HG02610 (cell line): ENCODE data around the gene DCUN1D2.

ENCODE experiments used
- ATAC-seq: cut with Tn5 transposase; IDR thresholded peaks from one replicate; pipeline ENCODE4 v1.9.1; 2021; ENCODE audit warnings: mild to moderate bottlenecking, moderate library complexity; ENCODE audit not compliant: unreplicated experiment

DCUN1D2 gene

DNA sequence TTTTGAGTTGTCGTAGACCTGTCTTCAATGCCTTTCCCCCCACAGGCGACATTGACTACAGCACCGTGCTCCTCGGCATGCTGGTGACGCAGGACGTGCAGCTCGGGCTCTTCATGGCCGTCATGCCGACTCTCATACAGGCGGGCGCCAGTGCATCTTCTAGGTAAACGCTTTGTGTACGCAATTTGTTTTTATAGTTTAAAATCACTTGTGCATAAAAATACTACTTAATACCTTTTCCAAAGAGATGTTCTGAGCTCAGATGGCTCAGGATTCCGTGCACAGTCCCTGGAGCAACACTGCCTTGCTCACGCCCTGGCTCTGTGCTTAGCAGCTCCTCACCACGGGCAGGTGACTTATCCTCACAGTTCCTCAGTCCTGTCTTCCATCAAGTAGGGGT, 30.1 kb upstream of the DCUN1D2 start:
- no peak for ATAC-seq

DNA sequence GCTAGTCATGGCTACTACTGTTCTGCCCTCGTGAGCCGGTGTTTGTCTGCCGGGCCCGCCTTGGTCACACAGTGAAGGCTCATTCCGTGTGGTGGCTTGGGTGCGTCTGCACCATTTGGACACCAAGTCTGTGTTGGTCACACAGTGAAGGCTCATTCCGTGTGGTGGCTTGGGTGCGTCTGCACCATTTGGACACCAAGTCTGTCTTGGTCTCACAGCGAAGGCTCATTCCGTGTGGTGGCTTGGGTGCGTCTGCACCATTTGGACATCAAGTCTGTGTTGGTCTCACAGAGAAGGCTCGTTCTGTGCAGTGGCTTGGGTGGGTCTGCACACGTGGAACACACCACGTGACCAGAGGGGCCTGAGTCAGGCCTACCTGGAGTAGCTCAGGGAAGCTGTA, 29.0 kb upstream of the DCUN1D2 start:
- ATAC-seq = no peak

DNA sequence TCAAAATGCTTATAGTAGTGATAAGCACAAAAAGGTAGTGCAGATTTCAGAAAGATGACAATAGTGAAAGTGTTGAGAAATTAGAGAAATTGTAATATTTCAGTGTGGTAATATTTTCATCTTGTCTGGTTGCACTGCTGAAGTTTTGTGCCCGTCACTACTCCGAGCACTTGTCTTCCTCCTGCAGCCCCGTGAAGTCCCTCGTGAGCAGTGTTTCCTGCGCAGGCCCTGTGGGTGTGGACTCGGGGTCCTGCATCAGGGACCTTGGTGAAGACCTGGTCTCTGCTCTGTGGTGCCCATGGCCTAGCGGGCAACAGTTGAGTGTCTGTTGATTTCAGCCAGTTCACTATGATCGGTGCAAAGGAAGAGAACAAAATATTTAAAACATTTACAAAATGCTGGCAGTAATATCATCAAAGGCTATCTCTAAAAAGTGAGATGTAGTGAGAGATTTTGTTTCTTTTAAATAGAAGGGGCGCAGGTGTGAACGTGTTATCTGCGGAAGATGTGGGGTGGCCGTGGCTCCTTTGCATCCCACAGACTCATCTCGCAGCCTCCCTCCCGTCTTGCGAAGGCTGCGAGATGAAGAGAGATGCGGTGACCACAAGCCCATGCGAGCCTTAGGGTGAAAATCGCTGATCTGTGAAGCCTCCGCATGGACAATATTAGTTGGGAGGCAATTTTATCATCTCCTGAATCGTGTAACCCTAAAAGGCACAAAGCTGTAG, 27.7 kb upstream of the DCUN1D2 start:
- no peak for ATAC-seq

DNA sequence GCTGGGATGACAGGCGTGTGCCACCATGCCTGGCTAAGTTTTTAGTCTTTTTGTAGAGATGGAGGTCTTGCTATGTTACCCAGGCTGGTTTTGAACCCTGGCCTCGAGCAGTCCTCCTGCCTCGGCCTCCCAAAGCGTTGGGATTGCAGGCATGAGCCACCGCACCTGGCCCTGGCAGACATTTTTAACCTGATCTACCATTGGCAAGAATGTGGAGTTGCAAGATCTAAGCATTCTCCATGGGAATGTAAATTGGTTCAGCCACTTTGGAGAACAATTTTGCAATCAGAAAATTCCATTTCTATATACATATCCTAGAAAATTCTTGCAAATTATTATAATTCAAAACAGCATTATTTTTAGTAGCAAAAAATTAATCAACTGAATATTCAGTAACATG, 24.3 kb upstream of the DCUN1D2 start:
- no peak for ATAC-seq

DNA sequence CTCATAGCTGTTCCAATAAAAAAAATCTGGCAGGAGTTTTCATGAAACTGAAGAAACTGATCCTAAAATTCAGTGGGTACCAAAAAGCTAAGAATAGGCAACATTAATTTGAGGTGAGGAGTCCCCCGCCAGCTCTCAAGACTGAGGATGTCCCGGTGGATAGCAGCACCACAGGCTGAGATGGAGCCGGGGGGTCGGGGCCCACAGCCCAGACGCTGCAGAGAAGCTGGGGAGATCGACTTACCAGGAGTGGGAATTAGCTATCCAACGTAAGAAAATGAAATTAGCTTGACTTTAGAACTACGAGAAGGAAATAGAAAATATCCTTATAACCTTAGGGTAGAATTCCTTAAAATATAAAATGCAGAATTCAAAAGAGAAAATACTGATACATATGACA, 23.2 kb upstream of the DCUN1D2 start:
- no peak for ATAC-seq

DNA sequence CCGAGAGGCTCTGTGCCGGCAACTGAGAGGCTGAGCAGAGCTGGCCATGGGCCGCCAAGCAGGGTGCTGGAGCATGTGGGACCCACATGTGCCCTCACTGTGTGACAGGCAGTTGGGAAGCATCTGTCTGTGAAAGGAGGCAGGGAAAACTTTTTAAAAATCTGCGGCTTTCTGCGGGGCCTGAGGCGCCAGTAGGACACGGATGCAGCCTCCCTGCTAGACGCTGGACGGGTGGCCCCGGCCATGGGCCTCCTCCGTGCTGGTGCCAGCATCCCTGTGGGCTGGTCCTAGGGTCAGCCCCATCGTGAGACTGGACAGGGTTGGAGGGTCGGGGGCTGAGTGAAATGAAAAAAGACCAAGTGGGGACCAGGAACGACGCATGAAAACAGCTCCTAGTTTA, 20.9 kb upstream of the DCUN1D2 start:
- no peak for ATAC-seq

DNA sequence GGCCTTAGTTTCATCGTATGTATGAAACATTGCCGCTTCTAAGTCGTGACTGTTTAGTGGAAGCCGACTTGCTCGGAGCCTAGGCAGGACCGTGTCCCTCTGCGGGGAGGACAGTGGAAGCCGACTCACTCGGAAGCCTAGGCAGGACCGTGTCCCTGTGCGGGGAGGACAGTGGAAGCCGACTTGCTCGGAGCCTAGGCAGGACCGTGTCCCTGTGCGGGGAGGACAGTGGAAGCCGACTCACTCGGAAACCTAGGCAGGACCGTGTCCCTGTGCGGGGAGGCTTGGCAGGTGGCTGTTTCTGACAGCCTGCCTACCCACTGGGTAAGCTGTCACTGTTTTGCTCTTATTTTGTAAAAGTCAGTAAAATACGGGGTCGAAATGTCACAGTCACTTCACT, 20.4 kb upstream of the DCUN1D2 start:
- ATAC-seq = no peak

DNA sequence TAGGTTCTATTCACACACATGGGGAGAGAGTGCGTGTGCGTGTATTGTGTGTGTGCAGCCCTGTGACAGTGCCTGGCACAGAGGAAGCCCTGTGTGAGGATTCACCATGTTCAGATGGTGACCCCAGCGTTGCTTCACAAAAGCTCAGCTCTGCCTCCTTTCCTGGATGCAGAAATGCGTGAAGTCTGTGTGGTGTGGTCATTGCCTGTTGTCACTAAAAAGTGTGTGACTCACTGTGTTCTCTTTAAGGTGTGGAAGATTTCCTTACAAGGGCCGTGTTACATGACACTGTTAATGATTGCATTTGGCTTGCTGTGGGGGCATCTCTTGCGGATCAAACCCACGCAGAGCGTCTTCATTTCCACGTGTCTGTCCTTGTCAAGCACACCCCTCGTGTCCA, 19.5 kb upstream of the DCUN1D2 start:
- no peak for ATAC-seq

DNA sequence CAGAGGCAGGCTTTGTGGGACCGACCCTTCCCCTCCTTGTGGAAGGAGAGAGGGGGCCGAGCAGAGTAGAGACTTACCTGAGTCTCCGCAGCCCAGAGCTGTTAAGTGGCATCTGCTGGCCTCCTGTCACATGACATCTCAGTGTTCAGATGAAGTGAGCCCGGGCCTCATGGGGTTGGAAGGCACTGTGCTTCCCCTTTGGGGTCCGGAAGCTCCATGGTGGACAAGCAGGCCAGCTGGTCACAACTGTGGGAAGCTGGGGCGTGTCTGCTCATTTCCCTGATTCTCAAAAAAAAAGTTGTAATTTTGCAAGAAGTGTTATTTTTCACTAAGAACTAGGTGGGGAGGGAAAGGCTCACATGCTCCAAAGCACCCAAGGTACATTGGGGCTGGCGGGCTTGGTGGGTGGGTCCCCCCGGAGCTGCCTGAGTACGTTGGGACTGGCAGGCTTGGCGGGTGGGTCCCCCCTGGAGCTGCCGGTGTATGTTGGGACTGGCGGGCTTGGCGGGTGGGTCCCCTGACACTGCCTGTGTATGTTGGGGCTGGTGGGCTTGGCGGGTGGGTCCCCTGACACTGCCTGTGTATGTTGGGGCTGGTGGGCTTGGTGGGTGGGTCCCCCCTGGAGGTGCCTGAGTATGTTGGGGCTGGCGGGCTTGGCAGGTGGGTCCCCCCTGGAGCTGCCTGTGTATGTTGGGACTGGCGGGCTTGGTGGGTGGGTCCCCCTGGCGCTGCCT, 18.2 kb upstream of the DCUN1D2 start:
- ATAC-seq = no peak

DNA sequence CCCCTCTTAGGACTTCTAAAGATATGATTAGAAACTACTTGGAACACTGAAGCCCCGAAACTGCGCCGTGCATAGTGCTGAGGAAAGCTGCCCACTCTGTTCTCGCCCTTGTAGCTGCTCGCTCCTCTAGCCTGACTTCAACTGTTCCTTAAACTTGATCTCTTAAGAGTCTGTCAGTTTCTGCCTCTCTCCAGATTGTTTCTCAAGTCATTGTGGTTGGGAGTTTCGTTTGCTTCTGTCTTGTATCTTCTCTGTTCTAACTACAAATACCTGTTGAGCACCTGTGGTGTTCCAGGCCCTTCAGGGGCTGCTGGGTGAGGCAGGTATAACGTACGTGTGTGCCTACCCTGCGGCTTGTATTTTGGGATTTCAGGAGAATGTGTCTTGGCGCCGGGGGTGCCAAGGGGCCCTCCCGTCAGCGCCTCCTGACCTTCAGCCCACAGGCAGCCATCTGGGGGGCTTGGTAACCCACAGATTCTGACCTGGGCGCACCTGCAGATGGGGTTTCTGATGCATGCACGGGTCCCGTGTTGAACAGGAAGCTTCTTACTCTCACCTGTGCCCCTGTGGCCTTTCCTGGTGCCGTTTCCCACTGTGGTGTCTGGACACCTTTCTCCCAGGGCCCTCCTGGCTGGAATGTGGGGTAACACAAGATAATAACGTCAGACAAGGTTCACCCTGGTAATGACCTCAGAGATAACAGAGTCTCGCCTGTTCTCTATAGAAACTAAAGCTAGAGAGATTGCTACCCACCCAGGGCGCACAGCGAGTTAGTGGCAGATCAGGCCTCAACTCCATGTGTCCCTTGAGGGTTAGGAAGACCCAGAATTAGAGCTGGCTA, 17.2 kb upstream of the DCUN1D2 start:
- no peak for ATAC-seq

DNA sequence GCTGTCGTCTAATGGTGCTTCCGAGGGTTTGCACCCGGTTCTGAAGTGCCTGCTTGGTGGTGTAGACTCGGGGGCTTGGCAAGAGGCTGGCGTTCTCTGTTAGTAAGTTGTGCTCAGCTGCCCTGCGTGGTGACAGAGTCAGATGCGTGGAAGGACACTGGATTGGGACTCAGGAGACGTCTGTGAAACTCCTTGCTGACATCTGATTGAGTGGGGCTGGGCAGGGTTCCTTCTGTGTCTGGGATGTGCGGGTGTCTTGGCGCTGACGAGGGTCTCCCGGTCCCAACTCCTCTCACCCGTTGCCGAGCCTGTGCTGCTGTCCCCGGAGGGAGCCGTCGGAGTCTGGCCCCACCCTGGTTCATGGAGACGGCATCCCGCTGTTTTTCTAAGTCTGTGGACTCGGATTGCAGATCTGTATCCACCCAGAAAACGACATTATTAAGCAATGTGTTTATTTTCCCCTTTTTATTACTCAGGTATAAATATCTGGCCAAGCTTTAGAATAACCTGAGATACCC, 16.4 kb upstream of the DCUN1D2 start:
- ATAC-seq = no peak

DNA sequence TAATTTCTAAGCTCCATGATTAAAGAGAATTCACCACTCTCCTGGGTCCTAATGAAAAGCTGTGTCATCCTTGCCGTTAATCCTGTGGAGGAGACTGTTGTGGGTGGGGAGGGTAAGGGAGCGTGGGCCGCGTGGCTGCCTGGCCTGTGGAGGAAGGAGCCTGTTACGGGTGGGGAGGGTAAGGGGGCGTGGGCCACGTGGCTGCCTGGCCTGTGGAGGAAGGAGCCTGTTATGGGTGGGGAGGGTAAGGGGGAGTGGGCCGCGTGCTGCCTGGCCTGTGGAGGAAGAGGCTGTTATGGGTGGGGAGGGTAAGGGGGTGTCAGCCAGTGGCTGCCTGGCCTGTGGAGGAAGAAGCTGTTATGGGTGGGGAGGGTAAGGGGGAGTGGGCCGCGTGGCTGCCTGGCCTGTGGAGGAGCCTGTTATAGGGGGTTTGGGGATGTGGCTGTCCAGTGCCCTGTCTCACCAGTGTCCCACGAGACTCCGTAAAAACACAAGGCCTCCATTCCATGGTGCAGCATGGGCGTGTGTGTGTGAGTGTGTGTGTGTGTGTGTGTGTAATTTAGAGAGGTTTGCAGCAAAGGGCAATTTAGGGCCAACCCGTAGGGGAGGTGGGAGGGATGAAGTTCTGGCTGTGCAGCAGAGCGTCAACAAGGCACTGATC, 15.6 kb upstream of the DCUN1D2 start:
- ATAC-seq = no peak

DNA sequence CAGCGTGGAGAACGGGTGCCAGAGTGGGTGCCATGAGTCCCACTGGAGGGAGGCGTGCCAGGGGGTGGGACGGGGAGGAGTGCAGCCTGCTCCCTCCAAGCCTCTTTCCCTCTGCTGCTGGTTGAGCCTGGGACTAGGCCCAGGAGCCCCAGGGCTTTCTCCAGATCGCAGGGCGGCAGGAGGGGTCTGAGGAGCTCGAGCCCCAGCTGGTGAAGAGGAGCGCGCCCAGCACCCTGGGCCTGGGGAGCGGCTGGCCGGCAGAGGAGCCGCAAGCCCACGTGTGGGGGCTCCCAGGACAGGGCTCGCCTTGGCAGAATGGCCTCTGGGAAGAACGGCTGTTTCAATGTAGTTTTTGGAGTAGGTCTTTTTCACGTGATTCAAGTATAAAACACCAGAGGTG, 12.2 kb upstream of the DCUN1D2 start:
- ATAC-seq = no peak

DNA sequence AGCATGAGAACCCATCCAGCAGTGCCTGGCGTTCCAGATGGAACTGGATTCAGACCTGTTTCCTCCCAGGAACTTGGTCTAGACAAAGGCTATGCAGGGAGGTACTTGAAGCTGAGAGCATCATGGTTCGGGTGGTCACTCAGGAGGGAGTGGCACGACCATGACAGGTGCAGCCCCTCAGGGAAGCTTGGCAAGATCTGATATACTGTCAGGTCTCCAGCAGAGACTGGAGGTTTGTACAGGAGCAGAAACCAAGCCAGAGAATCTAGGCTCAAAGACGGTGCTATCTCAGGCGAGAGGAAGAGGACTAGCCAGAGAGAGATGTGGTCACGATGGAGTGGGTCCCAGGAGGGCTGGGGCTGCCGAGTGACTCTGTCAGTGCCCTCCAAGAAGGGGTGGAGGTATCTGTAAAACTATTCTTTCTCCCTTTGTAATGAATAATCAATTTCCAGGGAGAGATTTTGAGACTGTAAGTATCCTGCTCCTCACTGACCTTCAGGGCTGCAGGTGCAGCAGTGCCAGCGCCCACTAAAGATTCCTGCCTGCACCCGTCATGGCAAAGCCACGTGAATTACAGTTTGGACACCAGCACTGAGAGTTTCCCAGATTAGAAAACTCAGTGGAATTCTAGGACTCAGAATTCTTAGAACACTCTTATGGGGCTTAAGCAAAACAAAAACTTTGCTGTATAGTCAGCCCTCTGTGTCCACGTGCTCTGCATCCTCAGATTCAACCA, 10.2 kb upstream of the DCUN1D2 start:
- ATAC-seq = no peak

DNA sequence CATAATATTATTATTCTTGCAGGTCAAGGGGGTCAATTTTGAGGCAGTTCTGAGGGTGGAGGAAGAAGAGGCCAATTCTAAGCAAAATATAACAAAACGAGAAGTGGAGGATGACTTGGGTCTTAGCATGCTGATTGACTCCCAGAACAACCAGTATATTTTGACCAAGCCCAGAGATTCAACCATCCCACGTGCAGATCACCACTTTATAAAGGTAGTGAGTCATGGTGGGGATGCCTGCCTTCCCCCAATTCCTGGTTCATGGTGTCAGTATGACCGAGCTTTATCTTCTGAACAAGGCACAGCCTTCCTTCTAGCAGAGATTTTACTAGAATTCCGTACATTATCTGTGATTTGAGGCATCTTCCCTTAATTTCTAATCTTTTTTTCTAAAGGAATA, 9.4 kb upstream of the DCUN1D2 start:
- ATAC-seq = no peak

DNA sequence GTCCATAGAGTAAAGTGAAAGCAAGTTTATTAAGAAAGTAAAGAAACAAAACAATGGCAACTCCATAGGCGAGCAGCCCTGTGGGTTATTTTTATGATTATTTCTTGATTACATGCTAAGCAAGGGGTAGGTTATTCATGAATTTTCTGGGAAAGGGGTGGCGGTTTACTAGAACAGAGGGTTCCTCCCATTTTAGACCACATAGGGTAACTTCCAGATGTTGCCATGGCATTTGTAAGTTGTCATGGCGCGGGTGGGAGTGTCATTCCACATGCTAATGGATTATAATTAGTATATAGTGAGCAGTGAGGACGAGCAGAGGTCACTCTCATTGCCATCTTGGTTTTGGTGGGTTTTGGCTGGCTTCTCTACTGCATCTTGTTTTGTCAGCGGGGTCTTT, 8.4 kb upstream of the DCUN1D2 start:
- ATAC-seq = no peak

DNA sequence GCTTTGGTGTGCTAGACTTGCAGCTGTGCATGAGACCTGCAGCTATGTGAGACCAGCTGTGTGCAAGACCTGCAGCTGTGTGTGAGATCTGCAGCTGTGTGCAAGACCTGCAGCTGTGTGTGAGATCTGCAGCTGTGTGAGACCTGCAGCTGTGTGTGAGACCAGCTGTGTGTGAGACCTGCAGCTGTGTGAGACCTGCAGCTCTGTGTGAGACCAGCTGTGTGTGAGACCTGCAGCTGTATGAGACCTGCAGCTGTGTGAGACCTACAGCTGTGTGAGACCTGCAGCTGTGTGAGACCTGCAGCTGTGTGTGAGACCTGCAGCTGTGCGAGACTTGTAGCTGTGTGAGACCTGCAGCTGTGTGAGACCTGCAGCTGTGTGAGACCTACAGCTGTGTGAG, 6.7 kb upstream of the DCUN1D2 start:
- no peak for ATAC-seq

DNA sequence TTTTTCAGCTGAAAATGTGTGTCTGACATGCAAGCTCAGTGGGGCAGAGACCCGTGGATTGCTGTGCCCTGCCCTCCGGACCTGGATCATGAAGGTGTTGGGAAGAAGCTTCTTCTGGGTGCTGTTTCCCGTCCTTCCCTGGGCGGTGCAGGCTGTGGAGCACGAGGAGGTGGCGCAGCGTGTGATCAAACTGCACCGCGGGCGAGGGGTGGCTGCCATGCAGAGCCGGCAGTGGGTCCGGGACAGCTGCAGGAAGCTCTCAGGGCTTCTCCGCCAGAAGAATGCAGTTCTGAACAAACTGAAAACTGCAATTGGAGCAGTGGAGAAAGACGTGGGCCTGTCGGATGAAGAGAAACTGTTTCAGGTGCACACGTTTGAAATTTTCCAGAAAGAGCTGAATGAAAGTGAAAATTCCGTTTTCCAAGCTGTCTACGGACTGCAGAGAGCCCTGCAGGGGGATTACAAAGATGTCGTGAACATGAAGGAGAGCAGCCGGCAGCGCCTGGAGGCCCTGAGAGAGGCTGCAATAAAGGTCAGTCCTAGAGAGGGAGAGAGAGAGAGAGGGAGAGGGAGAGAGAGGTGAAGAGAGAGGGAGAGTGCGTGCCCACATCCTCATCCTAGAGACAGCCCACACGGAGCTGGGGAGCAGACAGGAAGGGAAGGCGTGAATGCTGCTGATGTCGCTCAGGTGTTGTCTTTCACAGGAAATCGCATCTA, 5.1 kb upstream of the DCUN1D2 start:
- no peak for ATAC-seq

DNA sequence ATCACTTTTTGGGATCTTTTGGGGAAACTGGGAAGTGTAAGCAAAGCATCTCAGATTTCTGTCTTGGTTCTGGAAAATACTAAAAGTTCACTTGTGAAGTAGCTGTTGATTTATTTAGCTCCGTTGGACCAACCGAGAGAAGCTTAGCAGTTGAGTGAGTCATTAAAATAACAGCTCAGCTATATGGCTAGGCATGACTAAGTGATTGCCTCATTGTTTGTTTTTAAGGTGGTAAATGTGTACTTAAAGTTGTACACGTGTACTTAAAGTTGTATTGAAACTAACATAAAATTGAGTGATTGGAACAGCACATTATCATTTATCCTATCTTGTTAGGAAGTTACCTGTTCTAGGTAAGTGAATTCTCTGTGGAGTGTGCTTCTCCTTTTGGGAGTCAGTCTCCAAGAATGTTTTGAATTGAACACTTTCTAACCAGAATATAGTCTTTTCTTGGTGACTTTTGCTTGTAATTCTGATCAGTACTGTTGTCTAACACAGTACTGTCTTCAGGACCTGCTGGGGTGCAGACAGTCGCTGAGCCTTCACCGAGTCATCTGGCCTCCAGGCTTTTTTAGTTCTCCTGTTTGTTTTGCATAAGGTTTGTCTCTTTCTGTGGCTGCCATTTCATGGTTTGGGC, 2.9 kb upstream of the DCUN1D2 start:
- ATAC-seq = peak; percentile 28
